H9 (cell line): ENCODE measurements around the gene ZNFX1. TPM values are rescaled to one million over a fixed set of nuclear protein-coding genes. Genes with fewer than 3 reads are reported as not detected.

Experiments
- DNase-seq: peaks from one replicate; pipeline ENCODE4 v3.0.0-alpha.2; 2017
- H2AFZ ChIP-seq: one replicate; pipeline ENCODE4 v1.6.1; 2013; ENCODE audit warnings: mild to moderate bottlenecking, low read length, control low read depth, moderate library complexity
- H2AK5ac ChIP-seq: 2 replicates; pipeline ENCODE4 v1.6.1; 2013; ENCODE audit warnings: low read length, control low read depth, mixed read lengths; ENCODE audit not compliant: insufficient read length
- H2BK120ac ChIP-seq: one replicate; pipeline ENCODE4 v1.6.1; 2013; ENCODE audit warnings: low read depth, mild to moderate bottlenecking, low read length, control low read depth, inconsistent platforms; ENCODE audit not compliant: poor library complexity, severe bottlenecking
- H2BK12ac ChIP-seq: 2 replicates; pipeline ENCODE4 v1.6.1; 2013; ENCODE audit warnings: low read length, control low read depth, mixed read lengths, low read depth; ENCODE audit not compliant: insufficient read length
- H2BK15ac ChIP-seq: 2 replicates; pipeline ENCODE4 v1.6.1; 2013; ENCODE audit warnings: low read depth, low read length, control low read depth
- H2BK20ac ChIP-seq: one replicate; pipeline ENCODE4 v1.6.1; 2013; ENCODE audit warnings: low read depth, mild to moderate bottlenecking, low read length, control low read depth, inconsistent platforms; ENCODE audit not compliant: poor library complexity, severe bottlenecking
- H2BK5ac ChIP-seq: 2 replicates; pipeline ENCODE4 v1.6.1; 2013; ENCODE audit warnings: low read length, control low read depth, mixed read lengths; ENCODE audit not compliant: insufficient read length
- H3K14ac ChIP-seq: 2 replicates; pipeline ENCODE4 v1.6.1; 2013; ENCODE audit warnings: low read length, control low read depth; ENCODE audit not compliant: insufficient read depth
- H3K18ac ChIP-seq: 2 replicates; pipeline ENCODE4 v1.6.1; 2013; ENCODE audit warnings: low read depth, mild to moderate bottlenecking, mixed read lengths, low read length, control low read depth; ENCODE audit not compliant: insufficient read length
- H3K23ac ChIP-seq: 2 replicates; pipeline ENCODE4 v1.6.1; 2013; ENCODE audit warnings: low read length, control low read depth, mixed read lengths, low read depth; ENCODE audit not compliant: insufficient read length
- H3K23me2 ChIP-seq: 2 replicates; pipeline ENCODE4 v1.6.1; 2013; ENCODE audit warnings: low read depth, mild to moderate bottlenecking, mixed read lengths, low read length, control low read depth; ENCODE audit not compliant: insufficient read length, poor library complexity, severe bottlenecking
- H3K27ac ChIP-seq: 2 replicates; pipeline ENCODE4 v1.5.1; 2013; ENCODE audit warnings: low read length, control low read depth, mixed read lengths, low read depth; ENCODE audit not compliant: insufficient read length
- H3K27me3 ChIP-seq: 2 replicates; pipeline ENCODE4 v1.6.1; 2013; ENCODE audit warnings: low read length, control low read depth, inconsistent platforms; ENCODE audit not compliant: insufficient read depth
- H3K4ac ChIP-seq: 2 replicates; pipeline ENCODE4 v1.6.1; 2013; ENCODE audit warnings: low read depth, mild to moderate bottlenecking, control low read depth, inconsistent platforms, low read length, moderate library complexity
- H3K4me1 ChIP-seq: 2 replicates; pipeline ENCODE4 v1.6.1; 2013; ENCODE audit warnings: low read length, control low read depth, inconsistent platforms; ENCODE audit not compliant: insufficient read depth
- H3K4me2 ChIP-seq: 2 replicates; pipeline ENCODE4 v1.6.1; 2013; ENCODE audit warnings: low read length, control low read depth, mixed read lengths; ENCODE audit not compliant: insufficient read length, insufficient read depth
- H3K56ac ChIP-seq: 2 replicates; pipeline ENCODE4 v1.6.1; 2013; ENCODE audit warnings: low read depth, mild to moderate bottlenecking, mixed read lengths, low read length, control low read depth; ENCODE audit not compliant: insufficient read length
- H3K79me1 ChIP-seq: 2 replicates; pipeline ENCODE4 v1.6.1; 2013; ENCODE audit warnings: low read depth, mild to moderate bottlenecking, moderate library complexity, low read length, control low read depth, inconsistent platforms; ENCODE audit not compliant: insufficient read depth, poor library complexity, severe bottlenecking
- H3K79me2 ChIP-seq: 2 replicates; pipeline ENCODE4 v1.6.1; 2013; ENCODE audit warnings: low read length, control low read depth, inconsistent platforms; ENCODE audit not compliant: insufficient read depth
- H3K9ac ChIP-seq: 2 replicates; pipeline ENCODE4 v1.6.1; 2013; ENCODE audit warnings: low read length, control low read depth, mixed read lengths; ENCODE audit not compliant: insufficient read length; ENCODE audit errors: extremely low read depth
- H3K9me3 ChIP-seq: one replicate; pipeline ENCODE4 v1.6.1; 2013; ENCODE audit warnings: low read depth, low read length, inconsistent platforms; ENCODE audit not compliant: control insufficient read depth
- H3T11ph ChIP-seq: one replicate; pipeline ENCODE4 v1.6.1; 2013; ENCODE audit warnings: mild to moderate bottlenecking, low read length, control low read depth, inconsistent platforms
- H4K20me1 ChIP-seq: one replicate; pipeline ENCODE4 v1.6.1; 2013; ENCODE audit not compliant: control insufficient read depth, insufficient read length, insufficient read depth
- H4K5ac ChIP-seq: 2 replicates; pipeline ENCODE4 v1.6.1; 2013; ENCODE audit warnings: low read depth, mild to moderate bottlenecking, mixed read lengths, low read length, control low read depth; ENCODE audit not compliant: insufficient read length
- H4K8ac ChIP-seq: replicated peaks from 2 replicates; pipeline ENCODE4 v1.6.1; 2013; ENCODE audit warnings: low read length, control low read depth, mixed read lengths, low read depth; ENCODE audit not compliant: insufficient read length
- H4K91ac ChIP-seq: 2 replicates; pipeline ENCODE4 v1.6.1; 2013; ENCODE audit warnings: low read depth, mild to moderate bottlenecking, moderate library complexity, mixed read lengths, low read length, control low read depth; ENCODE audit not compliant: insufficient read length
- H3K27ac Mint-ChIP-seq, 3 experiments: 2 replicates in 2 of 3; 3 replicates in 1 of 3; pipeline ENCODE4 v1.8.0; 2020 to 2021; ENCODE audit warnings: mixed read lengths in 3 of 3, mild to moderate bottlenecking in 1 of 3, moderate library complexity in 1 of 3
- H3K27me3 Mint-ChIP-seq: 2 replicates; pipeline ENCODE4 v1.8.0; 2021; ENCODE audit warnings: low read depth, mild to moderate bottlenecking, moderate library complexity, mixed read lengths
- H3K36me3 Mint-ChIP-seq, 3 experiments: 2 replicates in 2 of 3; 3 replicates in 1 of 3; pipeline ENCODE4 v1.8.0; 2020 to 2021; ENCODE audit warnings: low read depth in 3 of 3, mixed read lengths in 3 of 3; ENCODE audit not compliant: insufficient read depth in 1 of 3
- H3K4me1 Mint-ChIP-seq, 2 experiments: 2 replicates each; pipeline ENCODE4 v1.8.0; 2020; ENCODE audit warnings: mixed read lengths in 2 of 2
- H3K4me3 Mint-ChIP-seq, 2 experiments: 2 replicates in 1 of 2; 3 replicates in 1 of 2; pipeline ENCODE4 v1.8.0; 2020 to 2021; ENCODE audit warnings: mild to moderate bottlenecking in 2 of 2, mixed read lengths in 2 of 2, moderate library complexity in 1 of 2
- H3K9me3 Mint-ChIP-seq, 2 experiments: 2 replicates in 1 of 2; 3 replicates in 1 of 2; pipeline ENCODE4 v1.8.0; 2020; ENCODE audit warnings: mild to moderate bottlenecking in 2 of 2, mixed read lengths in 2 of 2, moderate library complexity in 1 of 2
- WGBS: extraction: QIAGEN DNeasy Blood & Tissue Kit; methylation state at CpG from one replicate; pipeline ENCODE4 v1.1.7; 2013; ENCODE audit warnings: missing lambda C conversion rate, low lambda C conversion rate, mixed read lengths; ENCODE audit not compliant: insufficient read length; ENCODE audit errors: extremely low coverage; 5-methylcytosine and 5-hydroxymethylcytosine counted together
- total RNA-seq: library from RNA; stranded (reverse); gene quantifications from 2 replicates; pipeline ENCODE4 v1.2.1, GENCODE V29; 2021
- TF ChIP-seq, protein P1 (sequence below): fragments of 200-600 bp; sonication (generic); conservative IDR thresholded peaks from 3 replicates; pipeline ENCODE4 v1.8.0; 2021; ENCODE audit warnings: antibody characterized with exemption, mild to moderate bottlenecking

ZNFX1 gene
- total RNA-seq, 1 experiment from 2014 or later: 13.3 TPM

DNA sequence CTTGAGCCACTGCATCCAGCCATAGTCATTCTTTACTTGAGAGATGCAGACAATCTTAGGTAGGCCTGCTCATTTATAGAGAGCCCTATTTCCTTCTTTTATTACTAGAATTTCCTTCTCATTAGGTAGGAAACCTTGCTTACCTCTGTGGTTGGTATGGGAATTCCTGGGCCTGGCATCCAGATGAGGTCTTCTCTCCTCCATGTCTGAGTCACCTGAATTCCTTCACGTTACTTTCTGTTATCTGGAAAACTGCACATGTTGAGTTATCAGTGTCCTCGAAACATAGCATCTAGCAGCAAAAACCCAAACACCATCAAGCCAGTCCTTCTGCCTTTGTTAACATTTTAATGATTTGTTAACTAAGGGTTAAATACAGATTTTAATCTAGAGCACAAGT lies 2.2 kb downstream of the ZNFX1 start:
- TF ChIP-seq, protein P1, sequence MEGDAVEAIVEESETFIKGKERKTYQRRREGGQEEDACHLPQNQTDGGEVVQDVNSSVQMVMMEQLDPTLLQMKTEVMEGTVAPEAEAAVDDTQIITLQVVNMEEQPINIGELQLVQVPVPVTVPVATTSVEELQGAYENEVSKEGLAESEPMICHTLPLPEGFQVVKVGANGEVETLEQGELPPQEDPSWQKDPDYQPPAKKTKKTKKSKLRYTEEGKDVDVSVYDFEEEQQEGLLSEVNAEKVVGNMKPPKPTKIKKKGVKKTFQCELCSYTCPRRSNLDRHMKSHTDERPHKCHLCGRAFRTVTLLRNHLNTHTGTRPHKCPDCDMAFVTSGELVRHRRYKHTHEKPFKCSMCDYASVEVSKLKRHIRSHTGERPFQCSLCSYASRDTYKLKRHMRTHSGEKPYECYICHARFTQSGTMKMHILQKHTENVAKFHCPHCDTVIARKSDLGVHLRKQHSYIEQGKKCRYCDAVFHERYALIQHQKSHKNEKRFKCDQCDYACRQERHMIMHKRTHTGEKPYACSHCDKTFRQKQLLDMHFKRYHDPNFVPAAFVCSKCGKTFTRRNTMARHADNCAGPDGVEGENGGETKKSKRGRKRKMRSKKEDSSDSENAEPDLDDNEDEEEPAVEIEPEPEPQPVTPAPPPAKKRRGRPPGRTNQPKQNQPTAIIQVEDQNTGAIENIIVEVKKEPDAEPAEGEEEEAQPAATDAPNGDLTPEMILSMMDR: no peak
- H3K23me2 ChIP-seq: peaks cover 24% of the 10 kb centered on the region
- no peak overlapping the region for H3K4ac ChIP-seq
- Mint-ChIP-seq H3K9me3 (peaks cover 14 to 29% of the 10 kb centered on the region in 2 experiments), H3K27me3 (peaks cover 16% of the 10 kb centered on the region; the same call in 1 of the 2 replicates), H3K27ac (peak overlapping the region in 1 of 3 experiments; percentile 20; a peak in 1 of 7 replicates), H3K4me3 (peak overlapping the region in 1 of 2 experiments; percentile 52; a peak in 2 of 5 replicates), H3K36me3 (peaks cover 42 to 67% (median 62%) of the 10 kb centered on the region in 3 experiments), H3K4me1 (peaks cover 13 to 18% of the 10 kb centered on the region in 2 experiments)
- no peak overlapping the region for H2BK15ac ChIP-seq
- H2BK120ac ChIP-seq: no peak overlapping the region
- H3K56ac ChIP-seq: no peak overlapping the region
- H2BK5ac ChIP-seq: no peak overlapping the region
- no peak overlapping the region for H4K8ac ChIP-seq
- H2BK12ac ChIP-seq: no peak overlapping the region
- peaks cover 29% of the 10 kb centered on the region for H3K79me2 ChIP-seq
- WGBS: no CpG with 5 or more reads among the region's 2 CpGs
- DNase-seq: no peak
- no peak overlapping the region for H3K23ac ChIP-seq
- no peak overlapping the region for H3K4me2 ChIP-seq
- no peak overlapping the region for H3K27ac ChIP-seq
- no peaks in the 10 kb centered on the region for H3K79me1 ChIP-seq
- no peak overlapping the region for H2AFZ ChIP-seq
- no peaks in the 10 kb centered on the region for H3K4me1 ChIP-seq
- no peak overlapping the region for H3K18ac ChIP-seq
- no peaks in the 10 kb centered on the region for H3K9me3 ChIP-seq
- no peaks in the 10 kb centered on the region for H4K20me1 ChIP-seq
- H2BK20ac ChIP-seq: no peak overlapping the region
- no peak overlapping the region for H3K9ac ChIP-seq
- H4K5ac ChIP-seq: no peak overlapping the region
- no peaks in the 10 kb centered on the region for H3K27me3 ChIP-seq
- no peak overlapping the region for H2AK5ac ChIP-seq
- H3T11ph ChIP-seq: no peak overlapping the region
- no peak overlapping the region for H3K14ac ChIP-seq
- no peak overlapping the region for H4K91ac ChIP-seq
